Measurements from ENCODE around the gene DGKD. TPM values are rescaled to one million over a fixed set of nuclear protein-coding genes. Genes with fewer than 3 reads are reported as not detected.

Gene DGKD
- total and polyA plus RNA-seq, 9 of the 15 experiments (the other 6 are each of a cell fraction or from before 2014, with no cell fraction given): 0.52 to 29.5 (median 10.6) TPM

GRCh38 chr2:233430651-233431050 lies 76.4 kb downstream of the DGKD start:
- in situ Hi-C loops (cut with MboI): no loop called here
- WGBS (ENCODE audit: insufficient coverage, low coverage, missing lambda C conversion rate): 80% methylated on average over 1 of the region's 1 CpG
- Histone ChIP-seq H3K4me1 (replicated peaks in 1 of 2; ENCODE audit: control insufficient read depth in 2 of 2, insufficient read depth in 2 of 2, low read length in 2 of 2) (peaks cover 25 to 36% of the 10 kb centered on the region in 2 experiments; a peak in 4 of 5 replicates), H3K4me2 (ENCODE audit: insufficient read depth, low read length) (no peak overlapping the region), H4K20me1 (replicated peaks; ENCODE audit: control insufficient read depth, insufficient read depth, low read length) (no peaks in the 10 kb centered on the region), H3K79me2 (ENCODE audit: control insufficient read depth, insufficient read depth, low read length) (peaks cover 26% of the 10 kb centered on the region), H3K27me3 (ENCODE audit: control insufficient read depth in 2 of 2, insufficient read depth in 2 of 2, low read length in 2 of 2) (no peaks in the 10 kb centered on the region), H3K9me3 (replicated peaks; ENCODE audit: control insufficient read depth, insufficient read depth, low read depth, low read length) (no peaks in the 10 kb centered on the region), H3K27ac (ENCODE audit: extremely low read depth, low read depth, low read length) (no peak overlapping the region), H3K36me3 (ENCODE audit: control insufficient read depth, insufficient read depth, low read length) (peaks cover 9% of the 10 kb centered on the region; the same call in 2 of the 3 replicates), H2AFZ (ENCODE audit: low read depth, low read length) (no peak overlapping the region), H3K4me3 (no peak overlapping the region), H3K9ac (ENCODE audit: insufficient read depth in 1 of 2, low read depth in 2 of 2, low read length in 2 of 2) (no peak overlapping the region), H3K9me1 (ENCODE audit: control insufficient read depth, insufficient read depth, low read length) (no peaks in the 10 kb centered on the region)
- no TSS peak for BruUV-seq (replicated peaks)
- ATAC-seq: no peak
- CTCF ChIA-PET (ENCODE audit: low intra/inter-chr PET ratio): no interaction called here
- POLR2A ChIA-PET: no interaction called here
- intact Hi-C loops (cut with micrococcal nuclease): no loop called here
- DNase-seq (ENCODE audit: extremely low read depth in 1 of 4, low spot score in 3 of 4): no peak
- no peak for FAIRE-seq
- TF ChIP-seq TFE3 (CRISPR knock-in tag; IDR thresholded peaks at IDR 0.05): no peak
- no peak for TF ChIP-seq RHOXF2B (CRISPR knock-in tag; conservative IDR thresholded peaks at IDR 0.05)
- no peak for TF ChIP-seq PTTG1 (tag; IDR thresholded peaks at IDR 0.05; ENCODE audit: low read depth)
- no peak for TF ChIP-seq UBTF (IDR thresholded peaks at IDR 0.05; ENCODE audit: borderline replicate concordance in 1 of 2, low read depth in 2 of 2, low read length in 2 of 2)
- no peak for TF ChIP-seq RB1 (IDR thresholded peaks at IDR 0.05; ENCODE audit: low read depth)
- no peak for TF ChIP-seq SUPT5H (IDR thresholded peaks at IDR 0.05)
- no peak for TF ChIP-seq BMI1 (IDR thresholded peaks at IDR 0.05; ENCODE audit: low read length)
- TF ChIP-seq ZC3H4 (CRISPR knock-in tag; IDR thresholded peaks at IDR 0.05; ENCODE audit: borderline replicate concordance): no peak
- TF ChIP-seq ZNF507 (tag; conservative IDR thresholded peaks at IDR 0.05): no peak
- TF ChIP-seq ZNF253 (CRISPR knock-in tag; conservative IDR thresholded peaks at IDR 0.05): no peak
- no peak for TF ChIP-seq PCBP2 (IDR thresholded peaks at IDR 0.05; ENCODE audit: low read depth, low read length, poor library complexity, severe bottlenecking)
- no peak for TF ChIP-seq FOXJ3 (CRISPR knock-in tag; IDR thresholded peaks at IDR 0.05)
- no peak for TF ChIP-seq ZBTB2 (IDR thresholded peaks at IDR 0.05)
- no peak for TF ChIP-seq PHF8 (IDR thresholded peaks at IDR 0.05; ENCODE audit: borderline replicate concordance, low read length)
- TF ChIP-seq RUNX1 (IDR thresholded peaks at IDR 0.05; ENCODE audit: low read depth): no peak
